ENCODE results near the gene INPP5D.

DNA sequence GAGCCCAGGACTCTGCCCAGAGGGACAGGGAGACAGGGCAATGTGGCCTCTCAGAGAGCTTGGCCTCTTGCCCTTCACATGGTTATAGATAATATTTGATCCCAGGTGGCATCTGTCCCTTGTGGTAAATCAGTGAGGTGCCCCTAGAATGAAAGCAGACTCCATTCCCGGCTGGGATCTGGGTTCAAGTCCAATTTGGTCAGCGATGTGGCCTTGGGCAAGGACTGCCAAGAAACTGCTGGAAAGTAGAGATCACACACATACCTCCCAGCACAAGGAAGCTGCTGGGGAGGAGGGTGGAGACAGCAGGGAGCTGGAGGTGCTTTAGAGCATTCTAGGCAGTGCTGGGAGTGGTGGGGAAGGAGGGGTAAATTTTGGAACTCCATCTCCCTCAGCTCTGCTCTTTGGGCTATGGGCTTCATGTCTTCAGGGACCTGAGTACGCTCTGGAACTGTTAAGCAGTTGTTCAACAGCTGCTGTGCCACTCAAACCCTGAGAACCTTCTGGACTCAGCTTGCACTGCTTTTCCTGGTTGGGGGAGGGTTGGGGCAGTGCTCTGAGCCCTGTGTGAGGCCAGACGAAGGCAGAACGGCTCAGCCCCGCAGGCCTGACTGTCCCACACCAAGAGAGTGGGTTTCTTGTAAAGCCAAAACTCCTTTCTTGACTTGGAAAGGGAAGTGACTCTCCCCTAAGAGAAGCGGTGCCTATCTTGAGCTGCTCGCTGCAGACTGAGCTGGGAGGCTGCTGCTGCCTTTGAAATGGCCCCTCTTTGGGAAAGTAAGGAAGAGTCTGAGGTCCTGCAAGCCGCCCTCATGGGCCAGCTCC lies 23.0 kb downstream of the INPP5D start:
- TF ChIP-seq, protein P1, sequence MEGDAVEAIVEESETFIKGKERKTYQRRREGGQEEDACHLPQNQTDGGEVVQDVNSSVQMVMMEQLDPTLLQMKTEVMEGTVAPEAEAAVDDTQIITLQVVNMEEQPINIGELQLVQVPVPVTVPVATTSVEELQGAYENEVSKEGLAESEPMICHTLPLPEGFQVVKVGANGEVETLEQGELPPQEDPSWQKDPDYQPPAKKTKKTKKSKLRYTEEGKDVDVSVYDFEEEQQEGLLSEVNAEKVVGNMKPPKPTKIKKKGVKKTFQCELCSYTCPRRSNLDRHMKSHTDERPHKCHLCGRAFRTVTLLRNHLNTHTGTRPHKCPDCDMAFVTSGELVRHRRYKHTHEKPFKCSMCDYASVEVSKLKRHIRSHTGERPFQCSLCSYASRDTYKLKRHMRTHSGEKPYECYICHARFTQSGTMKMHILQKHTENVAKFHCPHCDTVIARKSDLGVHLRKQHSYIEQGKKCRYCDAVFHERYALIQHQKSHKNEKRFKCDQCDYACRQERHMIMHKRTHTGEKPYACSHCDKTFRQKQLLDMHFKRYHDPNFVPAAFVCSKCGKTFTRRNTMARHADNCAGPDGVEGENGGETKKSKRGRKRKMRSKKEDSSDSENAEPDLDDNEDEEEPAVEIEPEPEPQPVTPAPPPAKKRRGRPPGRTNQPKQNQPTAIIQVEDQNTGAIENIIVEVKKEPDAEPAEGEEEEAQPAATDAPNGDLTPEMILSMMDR (conservative IDR thresholded peaks at IDR 0.05 in 1 of 2, IDR thresholded peaks at IDR 0.05 in 1 of 2; ENCODE audit: low read depth in 1 of 2, low read length in 2 of 2): no peak
- TF ChIP-seq EZH2 (IDR thresholded peaks at IDR 0.05; ENCODE audit: low read length, missing control alignments): no peak

Data from fibroblast of lung (primary cell).